Duodenal mucosa (tissue), 2 donors: ENCODE results near the gene RBM12.
"Not testable (repeated sequence)": the region's sequence is repeated elsewhere in the genome, so short reads cannot be mapped to it uniquely, and the experiment has no call there.

ENCODE experiments used
- H3K27ac ChIP-seq: one replicate; pipeline ENCODE4 v1.7.0; 2013; ENCODE audit warnings: low read depth, low read length
- H3K27me3 ChIP-seq, 2 donors: one replicate each; pipeline ENCODE4 v1.7.0; 2013; ENCODE audit warnings: low read length in 2 of 2, control low read depth in 1 of 2; ENCODE audit not compliant: insufficient read depth in 2 of 2, control insufficient read depth in 1 of 2
- H3K36me3 ChIP-seq, 2 donors: one replicate each; pipeline ENCODE4 v1.7.0; 2013; ENCODE audit warnings: low read length in 2 of 2, control low read depth in 1 of 2; ENCODE audit not compliant: insufficient read depth in 2 of 2, control insufficient read depth in 1 of 2
- H3K4me1 ChIP-seq, 2 donors: one replicate each; pipeline ENCODE4 v1.7.0; 2013; ENCODE audit warnings: low read length in 2 of 2, control low read depth in 1 of 2; ENCODE audit not compliant: insufficient read depth in 2 of 2, control insufficient read depth in 1 of 2
- H3K4me3 ChIP-seq, 2 donors: one replicate each; pipeline ENCODE4 v1.7.0; 2013; ENCODE audit warnings: low read length in 2 of 2, low read depth in 1 of 2
- H3K9ac ChIP-seq, 2 donors: one replicate each; pipeline ENCODE4 v1.7.0; 2013; ENCODE audit warnings: low read length in 2 of 2, low read depth in 1 of 2
- H3K9me3 ChIP-seq, 2 donors: one replicate each; pipeline ENCODE4 v1.7.0; 2013; ENCODE audit warnings: low read length in 2 of 2, control low read depth in 1 of 2; ENCODE audit not compliant: control insufficient read depth in 1 of 2

The RBM12 gene

GRCh38 chr20:35697696-35698297 lies 33.1 kb upstream of the RBM12 start:
- no peak overlapping the region for H3K27ac ChIP-seq
- H3K4me3 ChIP-seq, result peak overlapping the region; percentile 83 to 98
- peaks cover 19 to 30% of the 10 kb centered on the region in 2 donors for H3K36me3 ChIP-seq
- peaks cover 23 to 26% of the 10 kb centered on the region in 2 donors for H3K4me1 ChIP-seq
- H3K9me3 ChIP-seq, result no peaks in the 10 kb centered on the region
- no peaks in the 10 kb centered on the region for H3K27me3 ChIP-seq
- H3K9ac ChIP-seq, result peak overlapping the region in 1 of 2 donors; percentile 95

DNA sequence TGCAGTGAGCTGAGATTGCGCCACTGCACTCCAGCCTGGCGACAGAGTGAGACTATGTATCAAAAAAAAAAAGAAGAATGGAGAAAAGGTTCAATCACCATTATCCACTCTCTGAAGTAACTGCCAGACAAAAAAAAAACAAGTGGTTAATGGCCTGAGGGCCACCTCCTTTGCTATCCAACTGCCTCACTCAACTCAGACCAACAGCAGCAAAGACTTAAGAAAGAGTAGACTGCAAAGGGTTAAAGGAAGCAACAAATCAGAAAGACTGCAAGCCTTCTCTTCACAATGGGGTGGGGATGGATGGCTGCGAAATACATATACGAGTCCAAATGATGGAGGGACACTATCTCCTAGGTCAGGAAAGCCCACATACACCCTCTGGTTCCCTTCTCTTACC lies 31.3 kb upstream of the RBM12 start:
- Histone ChIP-seq H3K9ac (no peak overlapping the region), H3K4me3 (no peak overlapping the region), H3K36me3 (peaks cover 7 to 17% of the 10 kb centered on the region in 2 donors)

GRCh38 chr20:35695245-35695749 lies 30.6 kb upstream of the RBM12 start:
- Histone ChIP-seq H3K36me3 (peaks cover 9 to 24% of the 10 kb centered on the region in 2 donors), H3K9me3 (no peaks in the 10 kb centered on the region), H3K27me3 (no peaks in the 10 kb centered on the region)

More for the DNA sequence above, 31.3 kb upstream of the RBM12 start:
- H3K27ac ChIP-seq, result no peak overlapping the region
- peaks cover 23 to 26% of the 10 kb centered on the region in 2 donors for H3K4me1 ChIP-seq
- no peaks in the 10 kb centered on the region for H3K27me3 ChIP-seq
- no peaks in the 10 kb centered on the region for H3K9me3 ChIP-seq

DNA sequence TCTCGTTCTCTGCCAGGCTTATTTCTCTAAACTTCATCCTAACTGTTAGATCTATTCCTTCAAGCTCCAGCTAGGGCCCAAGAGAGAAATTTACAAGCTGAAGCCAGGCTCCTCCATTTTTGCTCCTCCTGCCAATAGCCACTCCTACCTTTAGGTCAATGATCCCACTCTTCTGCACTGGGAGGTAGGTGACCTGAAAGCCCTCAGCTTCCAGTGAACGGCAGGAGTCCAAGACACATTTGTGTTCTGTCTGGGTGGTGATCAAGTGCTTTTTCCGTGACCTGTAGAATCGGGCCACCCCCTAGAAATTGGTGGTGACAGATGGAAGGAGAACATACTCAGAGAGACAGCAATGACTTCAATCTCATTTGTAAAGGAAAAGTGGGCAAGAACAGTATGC lies 25.6 kb upstream of the RBM12 start:
- no peaks in the 10 kb centered on the region for H3K4me1 ChIP-seq
- H3K9ac ChIP-seq, result no peak overlapping the region
- H3K36me3 ChIP-seq, result peaks cover 21 to 52% of the 10 kb centered on the region in 2 donors
- no peaks in the 10 kb centered on the region for H3K9me3 ChIP-seq
- no peak overlapping the region for H3K4me3 ChIP-seq
- H3K27me3 ChIP-seq, result no peaks in the 10 kb centered on the region
- H3K27ac ChIP-seq, result no peak overlapping the region

More at GRCh38 chr20:35695245-35695749, 30.6 kb upstream of the RBM12 start:
- peaks cover 17 to 20% of the 10 kb centered on the region in 2 donors for H3K4me1 ChIP-seq
- no peak overlapping the region for H3K4me3 ChIP-seq
- H3K9ac ChIP-seq, result no peak overlapping the region
- H3K27ac ChIP-seq, result no peak overlapping the region

DNA sequence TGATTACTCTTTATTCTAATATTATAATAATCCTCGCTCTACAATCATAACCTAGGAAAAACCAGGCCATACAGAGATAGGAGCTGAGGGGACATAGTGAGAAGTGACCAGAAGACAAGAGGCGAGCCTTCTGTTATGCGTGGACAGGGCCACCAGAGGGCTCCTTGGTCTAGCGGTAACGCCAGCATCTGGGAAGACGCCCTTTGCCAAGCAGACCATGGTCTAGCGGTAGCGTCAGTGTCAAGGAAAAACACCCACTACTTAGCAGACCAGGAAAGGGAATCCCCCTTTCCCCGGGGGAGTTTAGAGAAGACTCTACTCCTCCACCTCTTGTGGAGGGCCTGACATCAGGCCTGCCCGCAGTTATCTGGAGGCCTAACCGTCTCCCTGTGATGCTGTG lies 22.2 kb upstream of the RBM12 start:
- not testable (repeated sequence) for H3K27ac ChIP-seq, H3K27me3 ChIP-seq, H3K4me1 ChIP-seq, H3K9me3 ChIP-seq, H3K9ac ChIP-seq, H3K4me3 ChIP-seq
- peaks cover 21 to 45% of the 10 kb centered on the region in 2 donors for H3K36me3 ChIP-seq

GRCh38 chr20:35685368-35685767 lies 20.7 kb upstream of the RBM12 start:
- not testable (repeated sequence) for H3K4me3 ChIP-seq, H3K9ac ChIP-seq, H3K27me3 ChIP-seq, H3K4me1 ChIP-seq, H3K9me3 ChIP-seq, H3K27ac ChIP-seq
- peaks cover 22 to 39% of the 10 kb centered on the region in 2 donors for H3K36me3 ChIP-seq

DNA sequence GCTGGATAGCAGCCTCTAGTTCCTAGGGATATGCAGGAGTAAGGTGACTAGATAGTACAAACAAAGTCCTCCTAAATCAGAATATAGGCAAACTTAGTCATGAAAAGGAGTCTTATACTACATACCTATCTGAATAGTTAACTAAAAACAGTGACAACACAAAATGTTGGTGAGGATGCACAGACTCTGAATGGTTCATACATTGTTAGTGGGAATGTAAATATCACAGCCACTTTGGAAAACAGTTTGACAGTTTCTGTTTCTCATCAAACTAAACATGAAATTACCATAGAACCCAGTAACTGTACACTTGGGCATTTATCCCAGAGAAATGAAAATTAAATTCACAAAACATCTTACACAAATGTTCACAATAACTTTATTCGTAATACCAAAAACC lies 17.3 kb upstream of the RBM12 start:
- H3K27ac ChIP-seq, result no peak overlapping the region
- no peak overlapping the region for H3K9ac ChIP-seq
- no peaks in the 10 kb centered on the region for H3K27me3 ChIP-seq
- peaks cover 8 to 19% of the 10 kb centered on the region in 2 donors for H3K36me3 ChIP-seq
- no peaks in the 10 kb centered on the region for H3K9me3 ChIP-seq
- H3K4me1 ChIP-seq, result no peaks in the 10 kb centered on the region
- no peak overlapping the region for H3K4me3 ChIP-seq

DNA sequence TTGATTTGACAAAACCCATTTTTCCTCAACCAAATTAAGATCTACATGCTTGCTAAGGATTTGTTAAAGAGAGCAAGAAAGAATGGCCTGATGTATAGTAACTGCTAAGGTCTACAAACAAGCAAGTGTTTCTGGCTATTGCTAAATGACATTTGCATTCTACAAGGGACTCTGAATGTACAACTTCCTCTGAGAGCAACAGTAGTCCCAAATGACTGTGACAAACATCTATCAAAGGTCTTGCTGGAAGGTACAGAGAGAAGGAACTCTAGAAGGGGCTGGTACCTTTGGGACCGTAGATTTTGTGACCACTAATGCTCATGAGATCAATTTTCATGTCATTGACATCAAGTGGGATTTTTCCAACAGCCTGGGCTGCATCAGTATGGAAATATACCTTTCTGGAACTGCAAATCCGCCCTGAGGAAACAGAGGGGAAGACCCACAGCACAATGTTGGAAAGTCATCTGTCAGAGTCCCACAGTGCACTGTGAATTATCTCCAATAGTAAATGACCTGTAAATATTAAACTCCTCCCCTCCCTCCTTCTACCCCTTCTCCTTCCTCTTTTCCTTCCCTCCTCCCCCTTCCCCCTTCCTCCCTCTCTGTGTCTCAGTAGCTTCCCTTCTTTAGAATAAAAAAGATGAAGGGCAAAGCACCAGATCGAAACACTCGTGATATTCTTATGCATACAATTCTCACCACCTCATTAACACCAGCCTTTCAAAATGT lies 15.9 kb upstream of the RBM12 start:
- Histone ChIP-seq H3K4me3 (no peak overlapping the region), H3K9me3 (no peaks in the 10 kb centered on the region), H3K27me3 (no peaks in the 10 kb centered on the region), H3K27ac (no peak overlapping the region), H3K36me3 (peaks cover 8 to 12% of the 10 kb centered on the region in 2 donors), H3K9ac (no peak overlapping the region), H3K4me1 (no peaks in the 10 kb centered on the region)

DNA sequence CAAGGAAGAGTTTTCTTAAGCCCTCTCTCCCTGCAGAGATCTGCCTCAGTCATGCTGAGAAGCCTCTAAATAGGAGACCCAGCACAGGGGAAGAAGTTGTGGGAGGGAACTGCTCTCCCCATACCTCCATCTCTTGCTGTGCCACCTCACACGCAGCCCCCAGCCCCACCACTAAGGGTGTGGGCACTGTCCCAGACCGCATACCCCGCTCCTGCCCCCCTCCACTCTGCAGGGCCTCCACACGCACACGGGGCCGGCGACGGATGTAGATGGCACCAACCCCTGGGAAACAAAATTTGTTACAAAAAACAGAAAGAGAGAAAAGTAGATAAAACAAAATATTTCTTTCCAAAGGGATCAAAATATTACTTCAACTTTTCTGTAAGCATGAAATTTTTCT lies 10.2 kb upstream of the RBM12 start:
- Histone ChIP-seq H3K27ac (no peak overlapping the region), H3K36me3 (peaks cover 28 to 43% of the 10 kb centered on the region in 2 donors), H3K9me3 (no peaks in the 10 kb centered on the region)

DNA sequence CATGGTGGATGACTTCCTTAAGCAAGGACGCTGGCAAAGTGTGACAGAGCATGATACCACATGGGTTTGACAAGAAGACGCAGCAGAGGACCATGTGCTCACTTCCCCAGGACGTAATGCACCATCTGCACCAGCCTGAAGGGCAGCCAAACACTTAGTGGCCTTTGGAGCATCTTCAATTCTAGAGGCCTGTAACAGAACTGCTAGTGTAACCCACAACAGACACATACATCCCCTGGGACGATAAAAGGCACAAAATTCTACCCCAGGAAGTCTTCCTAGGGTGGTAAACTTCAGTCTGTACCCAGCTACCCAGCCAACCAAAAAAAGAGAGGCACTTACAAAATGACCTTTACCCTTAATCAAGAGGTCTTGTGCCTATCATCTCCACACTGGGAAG lies 9.2 kb upstream of the RBM12 start:
- no peak overlapping the region for H3K27ac ChIP-seq
- H3K36me3 ChIP-seq, result peaks cover 34 to 53% of the 10 kb centered on the region in 2 donors
- no peak overlapping the region for H3K9ac ChIP-seq
- no peak overlapping the region for H3K4me3 ChIP-seq
- H3K9me3 ChIP-seq, result no peaks in the 10 kb centered on the region
- no peaks in the 10 kb centered on the region for H3K27me3 ChIP-seq
- H3K4me1 ChIP-seq, result no peaks in the 10 kb centered on the region

More for the DNA sequence above, 10.2 kb upstream of the RBM12 start:
- H3K4me1 ChIP-seq, result no peaks in the 10 kb centered on the region
- no peaks in the 10 kb centered on the region for H3K27me3 ChIP-seq
- H3K4me3 ChIP-seq, result no peak overlapping the region
- H3K9ac ChIP-seq, result no peak overlapping the region
